BLaER1 (cell line): ENCODE results near the gene RARRES1.
"Not testable (repeated sequence)": the region's sequence is repeated elsewhere in the genome, so short reads cannot be mapped to it uniquely, and the experiment has no call there.

ENCODE experiments used
- H3K27ac ChIP-seq: shearing (Covaris generic); formaldehyde crosslinking; 2 replicates; pipeline ENCODE4 v1.8.1; 2022
- H3K27me3 ChIP-seq: shearing (Covaris generic); formaldehyde crosslinking; 2 replicates; pipeline ENCODE4 v1.8.1; 2022
- H3K36me3 ChIP-seq: shearing (Covaris generic); formaldehyde crosslinking; 2 replicates; pipeline ENCODE4 v1.8.1; 2022
- H3K4me1 ChIP-seq: shearing (Covaris generic); formaldehyde crosslinking; 2 replicates; pipeline ENCODE4 v1.8.1; 2022
- H3K4me2 ChIP-seq: shearing (Covaris generic); formaldehyde crosslinking; 2 replicates; pipeline ENCODE4 v1.8.1; 2022
- H3K4me3 ChIP-seq: shearing (Covaris generic); formaldehyde crosslinking; 2 replicates; pipeline ENCODE4 v1.8.1; 2022
- H3K9ac ChIP-seq: shearing (Covaris generic); formaldehyde crosslinking; 2 replicates; pipeline ENCODE4 v1.8.1; 2022
- H3K9me3 ChIP-seq: shearing (Covaris generic); formaldehyde crosslinking; 2 replicates; pipeline ENCODE4 v1.8.1; 2022
- H4K20me1 ChIP-seq: shearing (Covaris generic); formaldehyde crosslinking; 2 replicates; pipeline ENCODE4 v1.8.1; 2022
- Cebpa-rat ChIP-seq: shearing (Covaris generic); IDR thresholded peaks from 2 replicates; pipeline ENCODE4 v1.8.1; 2022

RARRES1 gene

GRCh38 chr3:158703566-158703965, 28.7 kb downstream of the RARRES1 start:
- Histone ChIP-seq H4K20me1 (no peaks in the 10 kb centered on the region), H3K27me3 (no peaks in the 10 kb centered on the region), H3K4me1 (no peaks in the 10 kb centered on the region), H3K36me3 (peaks cover 46% of the 10 kb centered on the region), H3K27ac (no peak overlapping the region), H3K4me2 (no peak overlapping the region), H3K4me3 (no peak overlapping the region), H3K9ac (no peak overlapping the region), H3K9me3 (no peaks in the 10 kb centered on the region)
- TF ChIP-seq Cebpa-rat: no peak

GRCh38 chr3:158702815-158703481, 29.3 kb downstream of the RARRES1 start:
- TF ChIP-seq Cebpa-rat: no peak
- Histone ChIP-seq H4K20me1 (no peaks in the 10 kb centered on the region), H3K9me3 (no peaks in the 10 kb centered on the region), H3K4me3 (no peak overlapping the region), H3K36me3 (peaks cover 39% of the 10 kb centered on the region), H3K4me1 (no peaks in the 10 kb centered on the region), H3K9ac (no peak overlapping the region), H3K27ac (no peak overlapping the region), H3K4me2 (no peak overlapping the region), H3K27me3 (no peaks in the 10 kb centered on the region)

GRCh38 chr3:158701420-158702065, 30.7 kb downstream of the RARRES1 start:
- H3K27me3 ChIP-seq: no peaks in the 10 kb centered on the region
- TF ChIP-seq Cebpa-rat: no peak
- no peaks in the 10 kb centered on the region for H4K20me1 ChIP-seq
- no peak overlapping the region for H3K4me3 ChIP-seq
- no peak overlapping the region for H3K9ac ChIP-seq
- H3K36me3 ChIP-seq: peaks cover 26% of the 10 kb centered on the region
- no peak overlapping the region for H3K4me2 ChIP-seq
- no peak overlapping the region for H3K27ac ChIP-seq
- no peaks in the 10 kb centered on the region for H3K4me1 ChIP-seq
- H3K9me3 ChIP-seq: no peaks in the 10 kb centered on the region

DNA sequence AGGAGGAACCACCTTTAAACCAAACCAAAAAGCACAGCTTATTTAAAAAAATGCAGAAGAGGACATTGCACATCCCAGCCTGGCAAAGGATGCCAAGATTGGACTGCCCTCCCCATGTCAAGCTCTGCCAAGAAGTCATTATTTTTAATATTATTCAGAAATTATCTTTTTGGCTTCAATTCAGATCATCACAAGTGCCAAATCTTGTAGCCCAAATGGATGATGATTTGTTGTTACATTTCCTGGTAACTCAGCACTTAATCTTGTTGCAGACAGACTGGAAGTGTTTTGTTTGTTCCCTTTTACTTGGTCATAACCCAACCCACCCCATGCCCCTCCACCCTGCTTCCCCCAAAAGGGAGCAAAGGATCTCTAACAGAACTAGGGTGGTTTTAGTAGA, 31.7 kb downstream of the RARRES1 start:
- Histone ChIP-seq H3K9ac (no peak overlapping the region), H3K4me1 (no peaks in the 10 kb centered on the region), H3K27ac (no peak overlapping the region)

DNA sequence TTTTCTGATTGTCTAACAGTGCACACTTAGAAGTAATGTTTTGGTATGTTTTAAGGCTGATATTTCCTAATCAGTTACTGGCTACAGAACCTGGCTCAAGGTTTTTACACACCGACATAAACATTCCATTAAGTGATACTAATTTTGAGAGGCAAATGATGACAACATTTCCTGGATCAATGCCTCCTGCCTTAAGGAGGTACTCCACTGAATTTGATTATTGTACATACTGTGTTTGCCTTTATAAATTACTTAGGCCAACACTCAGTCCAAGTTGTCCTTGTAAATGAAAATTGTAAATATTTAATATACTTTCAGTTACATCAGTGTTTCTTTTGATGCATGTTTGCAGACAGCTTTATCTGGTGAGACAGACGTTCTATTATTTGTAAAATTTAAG, 35.6 kb downstream of the RARRES1 start:
- Histone ChIP-seq H4K20me1 (no peaks in the 10 kb centered on the region), H3K4me3 (no peak overlapping the region), H3K36me3 (peaks cover 37% of the 10 kb centered on the region), H3K4me1 (no peaks in the 10 kb centered on the region), H3K9me3 (no peaks in the 10 kb centered on the region), H3K9ac (no peak overlapping the region), H3K27ac (no peak overlapping the region), H3K4me2 (no peak overlapping the region), H3K27me3 (no peaks in the 10 kb centered on the region)
- no peak for TF ChIP-seq Cebpa-rat

More for the DNA sequence above, 31.7 kb downstream of the RARRES1 start:
- peaks cover 18% of the 10 kb centered on the region for H3K36me3 ChIP-seq
- no peak overlapping the region for H3K4me2 ChIP-seq
- no peak for TF ChIP-seq Cebpa-rat
- H3K4me3 ChIP-seq: no peak overlapping the region
- H4K20me1 ChIP-seq: no peaks in the 10 kb centered on the region
- H3K27me3 ChIP-seq: no peaks in the 10 kb centered on the region
- H3K9me3 ChIP-seq: no peaks in the 10 kb centered on the region

DNA sequence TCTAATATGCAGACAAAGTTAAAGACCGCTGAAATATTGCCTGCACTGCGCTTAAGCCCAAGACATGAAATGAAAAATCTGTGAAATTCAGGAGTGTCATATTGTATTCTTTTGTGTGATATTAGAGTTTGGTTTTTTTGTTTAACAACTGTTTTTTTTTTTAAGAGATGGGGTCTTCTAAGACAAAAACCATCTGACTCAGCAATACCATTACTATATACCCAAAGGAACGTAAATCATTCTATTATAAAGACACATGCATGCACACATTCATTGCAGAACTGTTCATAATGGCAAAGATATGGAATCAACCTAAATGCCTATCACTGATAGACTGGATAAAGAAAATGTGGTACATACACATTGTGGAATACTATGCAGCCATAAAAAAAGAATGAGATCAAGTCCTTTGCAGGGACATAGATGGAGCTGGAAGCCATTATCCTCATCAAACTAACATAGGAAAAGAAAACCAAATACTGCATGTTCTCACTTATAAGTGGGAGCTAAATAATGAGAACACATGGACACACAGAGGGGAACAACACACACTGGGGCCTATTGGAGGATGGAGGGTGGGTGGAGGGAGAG, 38.3 kb downstream of the RARRES1 start:
- H3K4me2 ChIP-seq, H3K4me3 ChIP-seq, H3K9ac ChIP-seq, H3K27me3 ChIP-seq, H3K4me1 ChIP-seq, H4K20me1 ChIP-seq, H3K27ac ChIP-seq, H3K9me3 ChIP-seq: not testable (repeated sequence)
- H3K36me3 ChIP-seq: peaks cover 42% of the 10 kb centered on the region

DNA sequence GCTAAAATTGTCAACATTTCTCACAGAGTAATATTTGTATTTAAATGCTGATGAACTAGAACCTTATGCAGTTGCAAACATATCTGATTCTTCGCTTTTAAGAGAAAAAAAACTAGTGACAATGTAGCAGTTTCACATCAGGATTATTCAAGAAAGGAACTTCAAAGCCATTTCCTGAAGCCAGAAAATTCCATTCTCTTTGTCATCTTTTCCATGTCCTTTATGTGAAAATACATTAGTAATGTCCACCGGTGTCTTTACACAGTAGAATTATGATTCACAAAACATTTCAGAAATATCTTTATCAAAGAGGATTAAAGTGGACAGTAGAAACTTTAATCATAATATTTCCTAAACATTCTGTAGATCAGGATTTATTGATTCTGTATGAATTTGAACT, 47.1 kb downstream of the RARRES1 start:
- TF ChIP-seq Cebpa-rat: no peak
- H3K27me3 ChIP-seq: no peaks in the 10 kb centered on the region
- no peak overlapping the region for H3K4me3 ChIP-seq
- no peaks in the 10 kb centered on the region for H3K4me1 ChIP-seq
- no peak overlapping the region for H3K9ac ChIP-seq
- no peak overlapping the region for H3K27ac ChIP-seq
- no peaks in the 10 kb centered on the region for H4K20me1 ChIP-seq
- H3K9me3 ChIP-seq: no peaks in the 10 kb centered on the region
- peaks cover 24% of the 10 kb centered on the region for H3K36me3 ChIP-seq
- H3K4me2 ChIP-seq: no peak overlapping the region

DNA sequence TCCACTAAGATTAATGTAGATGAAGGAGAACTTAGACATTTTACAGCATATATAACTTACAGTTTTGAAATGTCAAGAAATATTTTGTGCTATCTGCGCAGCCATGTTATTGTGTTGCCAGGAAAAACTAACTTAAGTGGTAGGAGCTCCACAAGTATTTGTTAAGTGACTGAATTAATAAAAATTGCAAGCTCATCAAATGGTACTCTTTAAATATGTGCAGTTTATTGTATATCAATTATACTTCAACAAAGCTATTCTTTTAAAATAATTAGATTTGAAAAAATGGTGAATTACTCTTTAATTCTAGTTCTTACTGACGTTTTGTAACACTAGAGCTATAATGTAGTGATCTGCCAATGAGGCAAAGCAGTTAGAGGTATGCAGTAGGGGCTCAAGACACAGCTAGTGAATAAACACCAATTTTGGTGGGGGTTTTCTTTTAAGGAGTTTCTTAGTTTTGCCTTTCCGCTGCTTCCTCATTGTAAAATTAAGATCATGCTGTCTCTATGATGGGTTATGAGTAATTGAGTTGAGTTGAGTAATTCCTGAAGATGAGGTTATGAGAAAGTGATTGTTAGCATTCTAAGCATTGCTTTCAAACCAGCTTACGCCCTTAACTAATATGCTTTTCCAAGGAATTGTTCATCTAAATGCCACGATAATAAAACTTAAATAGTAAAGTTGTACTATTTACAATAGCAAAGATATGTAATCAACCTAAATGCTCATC, 48.9 kb downstream of the RARRES1 start:
- H3K4me1 ChIP-seq: no peaks in the 10 kb centered on the region
- peaks cover 29% of the 10 kb centered on the region for H3K36me3 ChIP-seq
- H4K20me1 ChIP-seq: no peaks in the 10 kb centered on the region
- no peak overlapping the region for H3K4me2 ChIP-seq
- no peak overlapping the region for H3K9ac ChIP-seq
- TF ChIP-seq Cebpa-rat: no peak
- no peak overlapping the region for H3K4me3 ChIP-seq
- no peak overlapping the region for H3K27ac ChIP-seq
- no peaks in the 10 kb centered on the region for H3K27me3 ChIP-seq
- no peaks in the 10 kb centered on the region for H3K9me3 ChIP-seq

GRCh38 chr3:158680861-158681260, 51.4 kb downstream of the RARRES1 start:
- H3K9ac ChIP-seq: no peak overlapping the region

GRCh38 chr3:158679547-158680000, 52.7 kb downstream of the RARRES1 start:
- Histone ChIP-seq H3K4me2 (no peak overlapping the region), H3K9me3 (no peaks in the 10 kb centered on the region), H3K9ac (no peak overlapping the region), H3K36me3 (peaks cover 29% of the 10 kb centered on the region), H3K27me3 (no peaks in the 10 kb centered on the region), H3K4me3 (no peak overlapping the region), H3K4me1 (no peaks in the 10 kb centered on the region), H3K27ac (no peak overlapping the region), H4K20me1 (no peaks in the 10 kb centered on the region; the same call in 1 of the 2 replicates)
- no peak for TF ChIP-seq Cebpa-rat

More at GRCh38 chr3:158680861-158681260, 51.4 kb downstream of the RARRES1 start:
- no peaks in the 10 kb centered on the region for H3K27me3 ChIP-seq
- H3K36me3 ChIP-seq: peaks cover 33% of the 10 kb centered on the region
- H3K4me3 ChIP-seq: no peak overlapping the region
- H3K27ac ChIP-seq: no peak overlapping the region
- H3K4me1 ChIP-seq: no peaks in the 10 kb centered on the region
- no peak overlapping the region for H3K4me2 ChIP-seq
- H3K9me3 ChIP-seq: no peaks in the 10 kb centered on the region
- H4K20me1 ChIP-seq: no peaks in the 10 kb centered on the region; the same call in 1 of the 2 replicates
- TF ChIP-seq Cebpa-rat: no peak
